ENCODE results near the gene FGF19. TPM values are rescaled to one million over a fixed set of nuclear protein-coding genes. Genes with fewer than 3 reads are reported as not detected.

FGF19 gene
- polyA plus RNA-seq, 1 donor from 2014 or later = 4.6 TPM

DNA sequence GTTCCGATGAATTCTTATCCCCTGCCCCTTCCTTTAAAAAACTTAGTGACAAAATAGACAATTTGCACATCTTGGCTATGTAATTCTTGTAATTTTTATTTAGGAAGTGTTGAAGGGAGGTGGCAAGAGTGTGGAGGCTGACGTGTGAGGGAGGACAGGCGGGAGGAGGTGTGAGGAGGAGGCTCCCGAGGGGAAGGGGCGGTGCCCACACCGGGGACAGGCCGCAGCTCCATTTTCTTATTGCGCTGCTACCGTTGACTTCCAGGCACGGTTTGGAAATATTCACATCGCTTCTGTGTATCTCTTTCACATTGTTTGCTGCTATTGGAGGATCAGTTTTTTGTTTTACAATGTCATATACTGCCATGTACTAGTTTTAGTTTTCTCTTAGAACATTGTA, 50.8 kb downstream of the FGF19 start:
- H3K9me3 ChIP-seq (ENCODE audit: low read length) = no peaks in the 10 kb centered on the region
- H3K27me3 ChIP-seq (ENCODE audit: insufficient read depth, low read depth, low read length) = no peaks in the 10 kb centered on the region
- H3K4me2 ChIP-seq (ENCODE audit: low read length) = no peak overlapping the region
- no peak overlapping the region for H3K4me3 ChIP-seq (ENCODE audit: low read length)
- no peaks in the 10 kb centered on the region for H4K20me1 ChIP-seq (ENCODE audit: insufficient read depth)
- H3F3A ChIP-seq (ENCODE audit: insufficient read depth, low read length, poor library complexity, severe bottlenecking) = no peaks in the 10 kb centered on the region
- H2AFZ ChIP-seq (ENCODE audit: low read depth, low read length) = no peak overlapping the region
- H3K9ac ChIP-seq (ENCODE audit: low read length) = no peak overlapping the region
- H3K79me2 ChIP-seq (replicated peaks; ENCODE audit: insufficient read depth, low read length) = no peaks in the 10 kb centered on the region
- H3K9me2 ChIP-seq (ENCODE audit: insufficient read depth, low read length) = no peaks in the 10 kb centered on the region
- H3K27ac ChIP-seq (ENCODE audit: low read length) = no peak overlapping the region
- no peaks in the 10 kb centered on the region for H3K36me3 ChIP-seq (ENCODE audit: insufficient read depth, low read length)
- TF ChIP-seq EZH2 (IDR thresholded peaks at IDR 0.05; ENCODE audit: borderline replicate concordance, insufficient read depth, low read length, poor library complexity, severe bottlenecking) (no peak), POLR2AphosphoS5 (IDR thresholded peaks at IDR 0.05) (no peak), TAF1 (IDR thresholded peaks at IDR 0.05; ENCODE audit: low read depth) (no peak), MXI1 (conservative IDR thresholded peaks at IDR 0.05; ENCODE audit: poor library complexity, severe bottlenecking) (no peak), SMC3 (conservative IDR thresholded peaks at IDR 0.05; ENCODE audit: poor library complexity) (no peak), RAD21 (conservative IDR thresholded peaks at IDR 0.05) (no peak), EP300 (conservative IDR thresholded peaks at IDR 0.05; ENCODE audit: poor library complexity, severe bottlenecking) (no peak)
- TF ChIP-seq, protein P1, sequence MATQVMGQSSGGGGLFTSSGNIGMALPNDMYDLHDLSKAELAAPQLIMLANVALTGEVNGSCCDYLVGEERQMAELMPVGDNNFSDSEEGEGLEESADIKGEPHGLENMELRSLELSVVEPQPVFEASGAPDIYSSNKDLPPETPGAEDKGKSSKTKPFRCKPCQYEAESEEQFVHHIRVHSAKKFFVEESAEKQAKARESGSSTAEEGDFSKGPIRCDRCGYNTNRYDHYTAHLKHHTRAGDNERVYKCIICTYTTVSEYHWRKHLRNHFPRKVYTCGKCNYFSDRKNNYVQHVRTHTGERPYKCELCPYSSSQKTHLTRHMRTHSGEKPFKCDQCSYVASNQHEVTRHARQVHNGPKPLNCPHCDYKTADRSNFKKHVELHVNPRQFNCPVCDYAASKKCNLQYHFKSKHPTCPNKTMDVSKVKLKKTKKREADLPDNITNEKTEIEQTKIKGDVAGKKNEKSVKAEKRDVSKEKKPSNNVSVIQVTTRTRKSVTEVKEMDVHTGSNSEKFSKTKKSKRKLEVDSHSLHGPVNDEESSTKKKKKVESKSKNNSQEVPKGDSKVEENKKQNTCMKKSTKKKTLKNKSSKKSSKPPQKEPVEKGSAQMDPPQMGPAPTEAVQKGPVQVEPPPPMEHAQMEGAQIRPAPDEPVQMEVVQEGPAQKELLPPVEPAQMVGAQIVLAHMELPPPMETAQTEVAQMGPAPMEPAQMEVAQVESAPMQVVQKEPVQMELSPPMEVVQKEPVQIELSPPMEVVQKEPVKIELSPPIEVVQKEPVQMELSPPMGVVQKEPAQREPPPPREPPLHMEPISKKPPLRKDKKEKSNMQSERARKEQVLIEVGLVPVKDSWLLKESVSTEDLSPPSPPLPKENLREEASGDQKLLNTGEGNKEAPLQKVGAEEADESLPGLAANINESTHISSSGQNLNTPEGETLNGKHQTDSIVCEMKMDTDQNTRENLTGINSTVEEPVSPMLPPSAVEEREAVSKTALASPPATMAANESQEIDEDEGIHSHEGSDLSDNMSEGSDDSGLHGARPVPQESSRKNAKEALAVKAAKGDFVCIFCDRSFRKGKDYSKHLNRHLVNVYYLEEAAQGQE (IDR thresholded peaks at IDR 0.05; ENCODE audit: borderline replicate concordance) = no peak
- TF ChIP-seq, protein P2, sequence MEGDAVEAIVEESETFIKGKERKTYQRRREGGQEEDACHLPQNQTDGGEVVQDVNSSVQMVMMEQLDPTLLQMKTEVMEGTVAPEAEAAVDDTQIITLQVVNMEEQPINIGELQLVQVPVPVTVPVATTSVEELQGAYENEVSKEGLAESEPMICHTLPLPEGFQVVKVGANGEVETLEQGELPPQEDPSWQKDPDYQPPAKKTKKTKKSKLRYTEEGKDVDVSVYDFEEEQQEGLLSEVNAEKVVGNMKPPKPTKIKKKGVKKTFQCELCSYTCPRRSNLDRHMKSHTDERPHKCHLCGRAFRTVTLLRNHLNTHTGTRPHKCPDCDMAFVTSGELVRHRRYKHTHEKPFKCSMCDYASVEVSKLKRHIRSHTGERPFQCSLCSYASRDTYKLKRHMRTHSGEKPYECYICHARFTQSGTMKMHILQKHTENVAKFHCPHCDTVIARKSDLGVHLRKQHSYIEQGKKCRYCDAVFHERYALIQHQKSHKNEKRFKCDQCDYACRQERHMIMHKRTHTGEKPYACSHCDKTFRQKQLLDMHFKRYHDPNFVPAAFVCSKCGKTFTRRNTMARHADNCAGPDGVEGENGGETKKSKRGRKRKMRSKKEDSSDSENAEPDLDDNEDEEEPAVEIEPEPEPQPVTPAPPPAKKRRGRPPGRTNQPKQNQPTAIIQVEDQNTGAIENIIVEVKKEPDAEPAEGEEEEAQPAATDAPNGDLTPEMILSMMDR (IDR thresholded peaks at IDR 0.05; ENCODE audit: poor library complexity, severe bottlenecking) = no peak

DNA sequence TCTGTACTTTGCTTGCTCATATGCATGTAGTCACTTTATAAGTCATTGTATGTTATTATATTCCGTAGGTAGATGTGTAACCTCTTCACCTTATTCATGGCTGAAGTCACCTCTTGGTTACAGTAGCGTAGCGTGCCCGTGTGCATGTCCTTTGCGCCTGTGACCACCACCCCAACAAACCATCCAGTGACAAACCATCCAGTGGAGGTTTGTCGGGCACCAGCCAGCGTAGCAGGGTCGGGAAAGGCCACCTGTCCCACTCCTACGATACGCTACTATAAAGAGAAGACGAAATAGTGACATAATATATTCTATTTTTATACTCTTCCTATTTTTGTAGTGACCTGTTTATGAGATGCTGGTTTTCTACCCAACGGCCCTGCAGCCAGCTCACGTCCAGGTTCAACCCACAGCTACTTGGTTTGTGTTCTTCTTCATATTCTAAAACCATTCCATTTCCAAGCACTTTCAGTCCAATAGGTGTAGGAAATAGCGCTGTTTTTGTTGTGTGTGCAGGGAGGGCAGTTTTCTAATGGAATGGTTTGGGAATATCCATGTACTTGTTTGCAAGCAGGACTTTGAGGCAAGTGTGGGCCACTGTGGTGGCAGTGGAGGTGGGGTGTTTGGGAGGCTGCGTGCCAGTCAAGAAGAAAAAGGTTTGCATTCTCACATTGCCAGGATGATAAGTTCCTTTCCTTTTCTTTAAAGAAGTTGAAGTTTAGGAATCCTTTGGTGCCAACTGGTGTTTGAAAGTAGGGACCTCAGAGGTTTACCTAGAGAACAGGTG, 51.8 kb downstream of the FGF19 start:
- H3K27me3 ChIP-seq (ENCODE audit: insufficient read depth, low read depth, low read length) = no peaks in the 10 kb centered on the region
- H3K36me3 ChIP-seq (ENCODE audit: insufficient read depth, low read length) = no peaks in the 10 kb centered on the region
- H3K9me2 ChIP-seq (ENCODE audit: insufficient read depth, low read length) = no peaks in the 10 kb centered on the region
- H3K4me3 ChIP-seq (ENCODE audit: low read length) = no peak overlapping the region
- H3K9ac ChIP-seq (ENCODE audit: low read length) = no peak overlapping the region
- no peaks in the 10 kb centered on the region for H3K79me2 ChIP-seq (replicated peaks; ENCODE audit: insufficient read depth, low read length)
- H4K20me1 ChIP-seq (ENCODE audit: insufficient read depth) = no peaks in the 10 kb centered on the region
- no peak for TF ChIP-seq TAF1 (IDR thresholded peaks at IDR 0.05; ENCODE audit: low read depth)
- TF ChIP-seq, protein P2 (IDR thresholded peaks at IDR 0.05; ENCODE audit: poor library complexity, severe bottlenecking) = no peak
- no peak for TF ChIP-seq SMC3 (conservative IDR thresholded peaks at IDR 0.05; ENCODE audit: poor library complexity)
- TF ChIP-seq, protein P1 (IDR thresholded peaks at IDR 0.05; ENCODE audit: borderline replicate concordance) = no peak
- TF ChIP-seq MXI1 (conservative IDR thresholded peaks at IDR 0.05; ENCODE audit: poor library complexity, severe bottlenecking) = no peak
- TF ChIP-seq RAD21 (conservative IDR thresholded peaks at IDR 0.05) = no peak
- TF ChIP-seq EP300 (conservative IDR thresholded peaks at IDR 0.05; ENCODE audit: poor library complexity, severe bottlenecking) = no peak
- TF ChIP-seq POLR2AphosphoS5 (IDR thresholded peaks at IDR 0.05) = no peak
- no peak for TF ChIP-seq EZH2 (IDR thresholded peaks at IDR 0.05; ENCODE audit: borderline replicate concordance, insufficient read depth, low read length, poor library complexity, severe bottlenecking)
- no peak overlapping the region for H3K27ac ChIP-seq (ENCODE audit: low read length)
- no peak overlapping the region for H2AFZ ChIP-seq (ENCODE audit: low read depth, low read length)
- H3K4me2 ChIP-seq (ENCODE audit: low read length) = no peak overlapping the region
- no peaks in the 10 kb centered on the region for H3F3A ChIP-seq (ENCODE audit: insufficient read depth, low read length, poor library complexity, severe bottlenecking)
- no peaks in the 10 kb centered on the region for H3K9me3 ChIP-seq (ENCODE audit: low read length)
